Gastroesophageal sphincter (tissue), 4 donors: Measurements from ENCODE around the gene RNF125. TPM values are rescaled to one million over a fixed set of nuclear protein-coding genes. Genes with fewer than 3 reads are reported as not detected.

ENCODE experiments used
- ATAC-seq: fragments of 150-250 bp; one replicate; pipeline ENCODE4 v1.9.1; 2016; ENCODE audit warnings: mild to moderate bottlenecking, moderate library complexity
- H3K27ac ChIP-seq, 4 donors: fragments of 200-600 bp; sonication (generic) in 3 of 4; 1 replicate in 3 of 4; 2 replicates in 1 of 4; pipeline ENCODE4 v1.5.1; 2016 to 2019
- H3K27me3 ChIP-seq: fragments of 200-600 bp; sonication (generic); one replicate; pipeline ENCODE4 v1.5.1; 2019
- H3K36me3 ChIP-seq, 2 donors: fragments of 200-600 bp; sonication (generic); one replicate each; pipeline ENCODE4 v1.5.1; 2019; ENCODE audit warnings: control low read depth in 1 of 2
- H3K4me1 ChIP-seq, 3 donors: fragments of 200-600 bp; sonication (generic); 1 replicate in 2 of 3; 2 replicates in 1 of 3; pipeline ENCODE4 v1.5.1; 2016 to 2019; ENCODE audit warnings: control low read depth in 2 of 3
- H3K4me3 ChIP-seq, 2 donors: fragments of 200-600 bp; sonication (generic); one replicate each; pipeline ENCODE4 v1.5.1; 2019; ENCODE audit warnings: mild to moderate bottlenecking in 1 of 2, moderate library complexity in 1 of 2
- H3K9me3 ChIP-seq, 3 donors: fragments of 200-600 bp; sonication (generic); one replicate each; pipeline ENCODE4 v1.5.1; 2017 to 2019; ENCODE audit warnings: control low read depth in 2 of 3
- EP300 ChIP-seq: sonication (generic); formaldehyde crosslinking; IDR thresholded peaks from one replicate; pipeline ENCODE4 v1.6.1; 2017; ENCODE audit warnings: antibody characterized with exemption, mild to moderate bottlenecking
- POLR2A ChIP-seq, 2 donors: fragments of 450-650 bp; IDR thresholded peaks; one replicate each; pipeline ENCODE4 v1.6.1; 2017; ENCODE audit warnings: antibody characterized with exemption in 2 of 2, mild to moderate bottlenecking in 2 of 2, moderate library complexity in 1 of 2
- POLR2AphosphoS5 ChIP-seq: sonication (generic); formaldehyde crosslinking; IDR thresholded peaks from one replicate; pipeline ENCODE4 v1.6.1; 2017; ENCODE audit warnings: antibody characterized with exemption
- WGBS, 2 donors: methylation state at CpG; one replicate each; pipeline ENCODE4 v1.1.5; 2018; ENCODE audit warnings: low coverage in 1 of 2; 5-methylcytosine and 5-hydroxymethylcytosine counted together
- total RNA-seq, 4 donors: library from RNA; depleted of rRNA; stranded (reverse); fragments of >200 nt; gene quantifications; one replicate each; pipeline ENCODE4 v1.1.0, GENCODE V29; 2016
- TF ChIP-seq, protein P1 (sequence below), 4 experiments: fragments of 200-600 bp in 2 of 4; fragments of 450-650 bp in 2 of 4; sonication (generic) in 1 of 4; IDR thresholded peaks; one replicate each; pipeline ENCODE4 v1.5.1; 2017 to 2019; ENCODE audit warnings: antibody characterized with exemption in 4 of 4, mild to moderate bottlenecking in 2 of 4, moderate library complexity in 2 of 4

RNF125 gene
- total RNA-seq, 4 donors from 2014 or later: 1.7 to 5.2 (median 3.1) TPM

GRCh38 chr18:32072321-32072720 lies 53.7 kb downstream of the RNF125 start:
- Histone ChIP-seq H3K27me3 (no peaks in the 10 kb centered on the region), H3K4me1 (no peaks in the 10 kb centered on the region), H3K27ac (no peak overlapping the region), H3K4me3 (no peak overlapping the region), H3K9me3 (no peaks in the 10 kb centered on the region), H3K36me3 (no peaks in the 10 kb centered on the region)
- WGBS, 2 donors: 47 to 71% methylated on average over 4 of the region's 4 CpGs
- no peak for TF ChIP-seq EP300
- TF ChIP-seq, protein P1, sequence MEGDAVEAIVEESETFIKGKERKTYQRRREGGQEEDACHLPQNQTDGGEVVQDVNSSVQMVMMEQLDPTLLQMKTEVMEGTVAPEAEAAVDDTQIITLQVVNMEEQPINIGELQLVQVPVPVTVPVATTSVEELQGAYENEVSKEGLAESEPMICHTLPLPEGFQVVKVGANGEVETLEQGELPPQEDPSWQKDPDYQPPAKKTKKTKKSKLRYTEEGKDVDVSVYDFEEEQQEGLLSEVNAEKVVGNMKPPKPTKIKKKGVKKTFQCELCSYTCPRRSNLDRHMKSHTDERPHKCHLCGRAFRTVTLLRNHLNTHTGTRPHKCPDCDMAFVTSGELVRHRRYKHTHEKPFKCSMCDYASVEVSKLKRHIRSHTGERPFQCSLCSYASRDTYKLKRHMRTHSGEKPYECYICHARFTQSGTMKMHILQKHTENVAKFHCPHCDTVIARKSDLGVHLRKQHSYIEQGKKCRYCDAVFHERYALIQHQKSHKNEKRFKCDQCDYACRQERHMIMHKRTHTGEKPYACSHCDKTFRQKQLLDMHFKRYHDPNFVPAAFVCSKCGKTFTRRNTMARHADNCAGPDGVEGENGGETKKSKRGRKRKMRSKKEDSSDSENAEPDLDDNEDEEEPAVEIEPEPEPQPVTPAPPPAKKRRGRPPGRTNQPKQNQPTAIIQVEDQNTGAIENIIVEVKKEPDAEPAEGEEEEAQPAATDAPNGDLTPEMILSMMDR (IDR thresholded peaks at IDR 0.05): peak in 3 of 4 experiments; percentile 22 to 34 (median 31)
- no peak for ATAC-seq

- no peak overlapping the region for H3K27ac ChIP-seq
- no peaks in the 10 kb centered on the region for H3K36me3 ChIP-seq
- no peaks in the 10 kb centered on the region for H3K27me3 ChIP-seq
- TF ChIP-seq EP300 (no peak), POLR2AphosphoS5 (no peak), POLR2A (IDR thresholded peaks at IDR 0.05) (no peak)
- TF ChIP-seq, protein P1 (IDR thresholded peaks at IDR 0.05): no peak
- H3K9me3 ChIP-seq: no peaks in the 10 kb centered on the region
- WGBS, 2 donors: 100% methylated on average over 1 of the region's 1 CpG
- no peak overlapping the region for H3K4me3 ChIP-seq
- H3K4me1 ChIP-seq: no peaks in the 10 kb centered on the region
- ATAC-seq: no peak
Measured at GRCh38 chr18:32074206-32074605, 55.6 kb downstream of the RNF125 start.

GRCh38 chr18:32078845-32079244 lies 60.2 kb downstream of the RNF125 start:
- Histone ChIP-seq H3K27ac (no peak overlapping the region), H3K9me3 (no peaks in the 10 kb centered on the region), H3K36me3 (no peaks in the 10 kb centered on the region), H3K27me3 (no peaks in the 10 kb centered on the region), H3K4me3 (no peak overlapping the region), H3K4me1 (no peaks in the 10 kb centered on the region)
- TF ChIP-seq POLR2AphosphoS5 (no peak), POLR2A (IDR thresholded peaks at IDR 0.05) (no peak), EP300 (no peak)
- TF ChIP-seq, protein P1 (IDR thresholded peaks at IDR 0.05): no peak
- WGBS, 2 donors: 100% methylated on average over 2 of the region's 2 CpGs; no CpG with 5 or more reads in 1 of the 2 donors
- no peak for ATAC-seq

DNA sequence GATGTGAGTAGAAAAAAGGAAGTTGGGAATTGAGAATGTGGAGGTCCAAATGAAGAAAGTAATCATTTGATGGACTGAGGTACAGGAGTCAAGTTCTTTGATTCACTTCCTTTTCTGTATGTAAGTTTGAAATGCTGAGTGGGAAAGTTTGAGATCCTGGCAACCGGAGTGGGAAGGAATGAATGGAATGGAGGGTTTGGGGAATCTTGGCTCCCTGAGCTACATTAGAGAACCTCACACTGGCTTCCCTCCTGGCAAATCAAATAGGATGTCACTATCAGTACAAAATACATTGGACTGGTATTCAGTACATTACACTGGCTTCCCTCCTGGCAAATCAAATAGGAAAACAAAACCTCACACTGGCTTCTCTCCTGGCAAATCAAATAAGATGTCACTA lies 63.3 kb downstream of the RNF125 start:
- no peak for ATAC-seq
- WGBS, 2 donors: 13 to 60% methylated on average over 1 of the region's 1 CpG
- Histone ChIP-seq H3K9me3 (no peaks in the 10 kb centered on the region), H3K36me3 (no peaks in the 10 kb centered on the region), H3K27ac (no peak overlapping the region), H3K4me1 (peaks cover 0 to 23% (median 0%) of the 10 kb centered on the region in 3 donors), H3K4me3 (no peak overlapping the region), H3K27me3 (no peaks in the 10 kb centered on the region)
- TF ChIP-seq POLR2A (IDR thresholded peaks at IDR 0.05) (no peak), EP300 (no peak), POLR2AphosphoS5 (no peak)
- TF ChIP-seq, protein P1 (IDR thresholded peaks at IDR 0.05): no peak

GRCh38 chr18:32083781-32084180 lies 65.2 kb downstream of the RNF125 start:
- Histone ChIP-seq H3K9me3 (no peaks in the 10 kb centered on the region), H3K4me3 (no peak overlapping the region), H3K27ac (no peak overlapping the region), H3K4me1 (peaks cover 0 to 23% (median 0%) of the 10 kb centered on the region in 3 donors), H3K36me3 (no peaks in the 10 kb centered on the region), H3K27me3 (no peaks in the 10 kb centered on the region)
- ATAC-seq: no peak
- WGBS, 2 donors: 94 to 98% methylated on average over 8 of the region's 8 CpGs
- no peak for TF ChIP-seq EP300
- no peak for TF ChIP-seq POLR2AphosphoS5
- TF ChIP-seq POLR2A (IDR thresholded peaks at IDR 0.05): no peak
- TF ChIP-seq, protein P1 (IDR thresholded peaks at IDR 0.05): no peak
